Thyroid gland (tissue), 4 donors: Measurements from ENCODE around the gene AQP5. TPM values are rescaled to one million over a fixed set of nuclear protein-coding genes. Genes with fewer than 3 reads are reported as not detected.

Experiments used
- DNase-seq, 2 donors: peaks; one replicate each; pipeline ENCODE4 v3.0.0-alpha.2; 2019
- H3K27ac ChIP-seq, 3 donors: fragments of 200-600 bp; sonication (generic); 1 replicate in 2 of 3; 2 replicates in 1 of 3; pipeline ENCODE4 v1.5.1; 2016 to 2019; ENCODE audit warnings: mild to moderate bottlenecking in 1 of 3, moderate library complexity in 1 of 3
- H3K27me3 ChIP-seq: fragments of 200-600 bp; sonication (generic); one replicate; pipeline ENCODE4 v1.5.1; 2019
- H3K36me3 ChIP-seq, 2 donors: fragments of 200-600 bp; sonication (generic); one replicate each; pipeline ENCODE4 v1.5.1; 2016 to 2019
- H3K4me1 ChIP-seq, 2 donors: fragments of 200-600 bp; sonication (generic); one replicate each; pipeline ENCODE4 v1.5.1; 2017 to 2019
- H3K4me3 ChIP-seq, 3 donors: fragments of 200-600 bp; sonication (generic); replicated peaks in 1 of 3; 1 replicate in 2 of 3; 2 replicates in 1 of 3; pipeline ENCODE4 v1.5.1; 2016; ENCODE audit warnings: mild to moderate bottlenecking in 1 of 3
- H3K9me3 ChIP-seq: fragments of 200-600 bp; sonication (generic); one replicate; pipeline ENCODE4 v1.5.1; 2017
- POLR2A ChIP-seq, 2 donors: fragments of 450-650 bp; IDR thresholded peaks; one replicate each; pipeline ENCODE4 v1.6.1; 2017; ENCODE audit warnings: antibody characterized with exemption in 2 of 2, mild to moderate bottlenecking in 2 of 2, moderate library complexity in 1 of 2
- WGBS, 2 donors: methylation state at CpG; one replicate each; pipeline ENCODE4 v1.1.5; 2017; 5-methylcytosine and 5-hydroxymethylcytosine counted together
- intact Hi-C: fragments of 100-400 bp; cut with DNase I; formaldehyde crosslinking; loops from one replicate; pipeline ENCODE4 v1.15.1; 2023
- total RNA-seq, 4 donors: library from RNA; depleted of rRNA; stranded (reverse); fragments of >200 nt; gene quantifications; one replicate each; pipeline ENCODE4 v1.2.3, GENCODE V29; 2016
- TF ChIP-seq, protein P1 (sequence below), 6 experiments: fragments of 200-600 bp in 3 of 6; fragments of 450-650 bp in 3 of 6; sonication (generic) in 3 of 6; IDR thresholded peaks; one replicate each; pipeline ENCODE4 v1.5.1; 2016 to 2019; ENCODE audit warnings: antibody characterized with exemption in 6 of 6, mild to moderate bottlenecking in 2 of 6, inconsistent platforms in 1 of 6, moderate library complexity in 1 of 6

The AQP5 gene
- total RNA-seq, 4 donors from 2014 or later, result 1.1 to 3.5 (median 2.0) TPM; not detected in 1

DNA sequence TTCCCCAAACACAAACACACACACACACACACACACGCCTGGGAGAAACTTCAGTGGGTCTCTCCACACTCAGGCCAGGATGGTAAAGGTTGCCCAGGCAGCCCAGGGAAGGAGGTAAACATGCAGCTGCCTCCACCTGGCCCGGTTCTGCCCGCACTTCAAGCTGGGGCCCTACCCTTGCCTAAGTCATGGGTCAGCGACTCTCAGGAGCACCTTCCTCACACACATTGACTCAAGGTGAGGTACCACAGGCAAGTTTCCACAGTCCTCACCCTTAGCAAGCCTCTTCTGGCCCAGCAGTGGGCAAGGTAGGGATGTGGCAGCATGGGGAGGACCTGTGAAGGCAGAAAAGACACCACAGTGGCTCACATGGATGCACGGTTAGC, 43.9 kb upstream of the AQP5 start:
- Histone ChIP-seq H3K9me3 (no peaks in the 10 kb centered on the region), H3K36me3 (no peaks in the 10 kb centered on the region), H3K4me1 (no peaks in the 10 kb centered on the region), H3K27me3 (no peaks in the 10 kb centered on the region), H3K27ac (no peak overlapping the region), H3K4me3 (no peak overlapping the region)
- peak in 1 of 2 donors; percentile 21 for DNase-seq
- intact Hi-C loops, result no loop called here
- TF ChIP-seq, protein P1, sequence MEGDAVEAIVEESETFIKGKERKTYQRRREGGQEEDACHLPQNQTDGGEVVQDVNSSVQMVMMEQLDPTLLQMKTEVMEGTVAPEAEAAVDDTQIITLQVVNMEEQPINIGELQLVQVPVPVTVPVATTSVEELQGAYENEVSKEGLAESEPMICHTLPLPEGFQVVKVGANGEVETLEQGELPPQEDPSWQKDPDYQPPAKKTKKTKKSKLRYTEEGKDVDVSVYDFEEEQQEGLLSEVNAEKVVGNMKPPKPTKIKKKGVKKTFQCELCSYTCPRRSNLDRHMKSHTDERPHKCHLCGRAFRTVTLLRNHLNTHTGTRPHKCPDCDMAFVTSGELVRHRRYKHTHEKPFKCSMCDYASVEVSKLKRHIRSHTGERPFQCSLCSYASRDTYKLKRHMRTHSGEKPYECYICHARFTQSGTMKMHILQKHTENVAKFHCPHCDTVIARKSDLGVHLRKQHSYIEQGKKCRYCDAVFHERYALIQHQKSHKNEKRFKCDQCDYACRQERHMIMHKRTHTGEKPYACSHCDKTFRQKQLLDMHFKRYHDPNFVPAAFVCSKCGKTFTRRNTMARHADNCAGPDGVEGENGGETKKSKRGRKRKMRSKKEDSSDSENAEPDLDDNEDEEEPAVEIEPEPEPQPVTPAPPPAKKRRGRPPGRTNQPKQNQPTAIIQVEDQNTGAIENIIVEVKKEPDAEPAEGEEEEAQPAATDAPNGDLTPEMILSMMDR (IDR thresholded peaks at IDR 0.05), result no peak
- no peak for TF ChIP-seq POLR2A (IDR thresholded peaks at IDR 0.05)
- 48 to 74% methylated on average over 3 to 5 of the region's 5 CpGs for WGBS, 2 donors

- H3K27ac ChIP-seq, result no peak overlapping the region
- no peaks in the 10 kb centered on the region for H3K36me3 ChIP-seq
- H3K4me3 ChIP-seq, result no peak overlapping the region
- TF ChIP-seq, protein P1 (IDR thresholded peaks at IDR 0.05), result no peak
- TF ChIP-seq POLR2A (IDR thresholded peaks at IDR 0.05), result no peak
- no peaks in the 10 kb centered on the region for H3K27me3 ChIP-seq
- intact Hi-C loops, result no loop called here
- WGBS, 2 donors, result 69 to 70% methylated on average over 10 to 12 of the region's 12 CpGs
- no peak for DNase-seq
- H3K9me3 ChIP-seq, result no peaks in the 10 kb centered on the region
- H3K4me1 ChIP-seq, result no peaks in the 10 kb centered on the region
Measured at GRCh38 chr12:49920241-49920914, 41.3 kb upstream of the AQP5 start.

GRCh38 chr12:49920915-49921286, 40.8 kb upstream of the AQP5 start:
- Histone ChIP-seq H3K4me1 (no peaks in the 10 kb centered on the region), H3K27ac (no peak overlapping the region), H3K9me3 (no peaks in the 10 kb centered on the region), H3K36me3 (no peaks in the 10 kb centered on the region), H3K4me3 (no peak overlapping the region), H3K27me3 (no peaks in the 10 kb centered on the region)
- intact Hi-C loops, result no loop called here
- TF ChIP-seq, protein P1 (IDR thresholded peaks at IDR 0.05), result no peak
- TF ChIP-seq POLR2A (IDR thresholded peaks at IDR 0.05), result no peak
- 85 to 95% methylated on average over 3 of the region's 3 CpGs for WGBS, 2 donors
- DNase-seq, result no peak

DNA sequence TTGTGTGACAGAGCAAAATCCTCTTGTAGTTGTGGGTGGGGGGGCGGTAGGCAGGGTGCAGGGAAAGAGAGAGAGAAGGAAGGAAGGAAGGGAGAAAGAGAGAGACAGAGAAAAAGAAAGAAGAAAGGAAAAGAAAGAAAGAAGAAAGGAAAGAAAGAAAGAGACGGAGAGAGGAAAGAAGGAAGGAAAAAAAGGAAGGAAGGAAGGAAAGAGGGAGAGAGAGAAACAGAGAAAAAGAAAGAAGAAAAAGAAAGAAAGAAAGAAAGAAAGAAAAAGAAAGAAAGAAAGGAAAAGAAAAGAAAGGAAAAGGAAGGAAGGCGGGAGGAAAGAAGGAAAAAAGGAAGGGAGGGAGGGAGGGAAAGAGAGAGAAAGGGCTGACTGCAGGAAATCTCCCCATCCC, 40.4 kb upstream of the AQP5 start:
- Histone ChIP-seq H3K27ac (no peak overlapping the region), H3K4me3 (no peak overlapping the region), H3K4me1 (no peaks in the 10 kb centered on the region), H3K36me3 (no peaks in the 10 kb centered on the region), H3K27me3 (no peaks in the 10 kb centered on the region), H3K9me3 (no peaks in the 10 kb centered on the region)
- no peak for DNase-seq
- intact Hi-C loops, result no loop called here
- 60 to 81% methylated on average over 3 of the region's 3 CpGs for WGBS, 2 donors
- TF ChIP-seq POLR2A (IDR thresholded peaks at IDR 0.05), result no peak
- TF ChIP-seq, protein P1 (IDR thresholded peaks at IDR 0.05), result no peak

DNA sequence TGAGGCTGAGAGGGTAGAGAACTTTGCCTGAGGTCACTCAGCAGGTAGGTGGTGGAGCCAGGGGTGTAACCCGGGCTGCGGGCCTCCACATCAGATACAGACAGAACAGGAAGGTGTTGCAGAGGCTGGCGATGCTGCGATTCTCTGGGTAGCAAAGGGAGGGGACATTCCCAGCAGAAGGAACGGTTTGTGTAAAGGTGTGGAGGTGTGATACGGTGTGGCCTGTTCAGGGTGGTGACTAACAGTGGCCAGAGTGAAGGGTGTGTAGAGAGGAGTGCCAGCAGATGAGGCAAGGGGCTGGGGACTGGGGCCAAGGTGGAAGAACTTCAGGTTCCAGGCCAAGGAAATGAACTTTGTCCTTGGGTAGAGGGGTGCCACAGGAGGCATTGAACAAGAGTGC, 39.7 kb upstream of the AQP5 start:
- no peaks in the 10 kb centered on the region for H3K9me3 ChIP-seq
- no peaks in the 10 kb centered on the region for H3K36me3 ChIP-seq
- H3K4me1 ChIP-seq, result no peaks in the 10 kb centered on the region
- 78 to 87% methylated on average over 6 of the region's 6 CpGs for WGBS, 2 donors
- TF ChIP-seq, protein P1 (IDR thresholded peaks at IDR 0.05), result no peak
- no peak for TF ChIP-seq POLR2A (IDR thresholded peaks at IDR 0.05)
- no peak overlapping the region for H3K4me3 ChIP-seq
- no peak for DNase-seq
- no peak overlapping the region for H3K27ac ChIP-seq
- intact Hi-C loops, result no loop called here
- H3K27me3 ChIP-seq, result no peaks in the 10 kb centered on the region
